Spleen (tissue), 7 donors: ENCODE measurements around the gene KCNQ5.

Experiments
- POLR2AphosphoS5 ChIP-seq, 3 donors: sonication (generic); formaldehyde crosslinking; IDR thresholded peaks; one replicate each; pipeline ENCODE4 v1.5.1; 2017; ENCODE audit warnings: antibody characterized with exemption in 3 of 3
- TF ChIP-seq, protein P1 (sequence below), 11 experiments: fragments of 200-600 bp in 7 of 11; fragments of 450-650 bp in 4 of 11; sonication (generic) in 4 of 11; IDR thresholded peaks in 8 of 11; conservative IDR thresholded peaks in 3 of 11; 1 replicate in 7 of 11; 2 replicates in 4 of 11; pipeline versions ENCODE4 v1.4.0 to v1.8.0; 2016 to 2021; ENCODE audit warnings: antibody characterized with exemption in 11 of 11, inconsistent platforms in 4 of 11, mild to moderate bottlenecking in 1 of 11
- donor health status: DM: no; HTN: no; CAD: no; lungs with moderate emphysema.
- donor health status: DM: no; HTN: no; CAD: no.
- donor health status: DM: no; HTN: no; CAD: no.

DNA sequence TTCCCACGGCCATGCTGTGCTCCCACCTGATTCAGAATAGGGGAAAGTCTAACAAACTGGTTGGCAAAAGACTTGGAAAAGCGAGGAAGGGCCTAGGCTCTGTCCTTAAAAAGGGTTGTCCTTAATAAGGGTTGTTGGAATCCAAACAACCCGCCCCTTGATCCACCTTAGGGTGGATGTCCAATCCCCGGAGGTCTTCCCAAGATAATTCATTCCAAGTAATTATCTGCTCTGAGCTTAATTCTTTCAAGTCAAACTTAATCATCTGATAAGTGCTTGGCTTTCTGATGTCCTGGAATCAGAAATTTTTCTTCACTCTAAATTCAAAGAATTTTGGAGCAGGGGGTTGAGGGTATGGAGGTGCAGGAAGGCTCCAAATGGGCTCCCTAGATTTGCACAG lies 603.5 kb downstream of the KCNQ5 start, which contains the start of gene KHDC1L:
- TF ChIP-seq, protein P1, sequence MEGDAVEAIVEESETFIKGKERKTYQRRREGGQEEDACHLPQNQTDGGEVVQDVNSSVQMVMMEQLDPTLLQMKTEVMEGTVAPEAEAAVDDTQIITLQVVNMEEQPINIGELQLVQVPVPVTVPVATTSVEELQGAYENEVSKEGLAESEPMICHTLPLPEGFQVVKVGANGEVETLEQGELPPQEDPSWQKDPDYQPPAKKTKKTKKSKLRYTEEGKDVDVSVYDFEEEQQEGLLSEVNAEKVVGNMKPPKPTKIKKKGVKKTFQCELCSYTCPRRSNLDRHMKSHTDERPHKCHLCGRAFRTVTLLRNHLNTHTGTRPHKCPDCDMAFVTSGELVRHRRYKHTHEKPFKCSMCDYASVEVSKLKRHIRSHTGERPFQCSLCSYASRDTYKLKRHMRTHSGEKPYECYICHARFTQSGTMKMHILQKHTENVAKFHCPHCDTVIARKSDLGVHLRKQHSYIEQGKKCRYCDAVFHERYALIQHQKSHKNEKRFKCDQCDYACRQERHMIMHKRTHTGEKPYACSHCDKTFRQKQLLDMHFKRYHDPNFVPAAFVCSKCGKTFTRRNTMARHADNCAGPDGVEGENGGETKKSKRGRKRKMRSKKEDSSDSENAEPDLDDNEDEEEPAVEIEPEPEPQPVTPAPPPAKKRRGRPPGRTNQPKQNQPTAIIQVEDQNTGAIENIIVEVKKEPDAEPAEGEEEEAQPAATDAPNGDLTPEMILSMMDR (IDR thresholded peaks at IDR 0.05 in 8 of 11, conservative IDR thresholded peaks at IDR 0.05 in 3 of 11) = no peak
- TF ChIP-seq POLR2AphosphoS5 (IDR thresholded peaks at IDR 0.05) = no peak
